Neural cell (in vitro differentiated cells): Measurements from ENCODE around the gene ACO2.

Source experiments
- EZH2 ChIP-seq: fragments of 200-600, 300-800 bp; shearing (Covaris generic), sonication (generic); IDR thresholded peaks from 2 replicates; pipeline ENCODE4 v1.6.1; 2014; ENCODE audit warnings: antibody characterized with exemption, low read length, borderline replicate concordance, mild to moderate bottlenecking; ENCODE audit not compliant: insufficient read depth, poor library complexity, severe bottlenecking
- SMC3 ChIP-seq: fragments of 450-650 bp; conservative IDR thresholded peaks from 2 replicates; pipeline ENCODE4 v1.6.1; 2014; ENCODE audit warnings: antibody characterized with exemption, mild to moderate bottlenecking, moderate library complexity; ENCODE audit not compliant: poor library complexity
- TF ChIP-seq, protein P1 (sequence below): fragments of 450-650 bp; IDR thresholded peaks from 2 replicates; pipeline ENCODE4 v1.5.1; 2014; ENCODE audit warnings: antibody characterized with exemption, mild to moderate bottlenecking, moderate library complexity; ENCODE audit not compliant: poor library complexity, severe bottlenecking

GRCh38 chr22:41528132-41528766 is 59.3 kb downstream of the ACO2 start:
- TF ChIP-seq EZH2 (no peak), SMC3 (no peak)
- TF ChIP-seq, protein P1, sequence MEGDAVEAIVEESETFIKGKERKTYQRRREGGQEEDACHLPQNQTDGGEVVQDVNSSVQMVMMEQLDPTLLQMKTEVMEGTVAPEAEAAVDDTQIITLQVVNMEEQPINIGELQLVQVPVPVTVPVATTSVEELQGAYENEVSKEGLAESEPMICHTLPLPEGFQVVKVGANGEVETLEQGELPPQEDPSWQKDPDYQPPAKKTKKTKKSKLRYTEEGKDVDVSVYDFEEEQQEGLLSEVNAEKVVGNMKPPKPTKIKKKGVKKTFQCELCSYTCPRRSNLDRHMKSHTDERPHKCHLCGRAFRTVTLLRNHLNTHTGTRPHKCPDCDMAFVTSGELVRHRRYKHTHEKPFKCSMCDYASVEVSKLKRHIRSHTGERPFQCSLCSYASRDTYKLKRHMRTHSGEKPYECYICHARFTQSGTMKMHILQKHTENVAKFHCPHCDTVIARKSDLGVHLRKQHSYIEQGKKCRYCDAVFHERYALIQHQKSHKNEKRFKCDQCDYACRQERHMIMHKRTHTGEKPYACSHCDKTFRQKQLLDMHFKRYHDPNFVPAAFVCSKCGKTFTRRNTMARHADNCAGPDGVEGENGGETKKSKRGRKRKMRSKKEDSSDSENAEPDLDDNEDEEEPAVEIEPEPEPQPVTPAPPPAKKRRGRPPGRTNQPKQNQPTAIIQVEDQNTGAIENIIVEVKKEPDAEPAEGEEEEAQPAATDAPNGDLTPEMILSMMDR = no peak
